IMR-90 (cell line): Measurements from ENCODE around the gene MEGF6.

Experiments
- CTCF ChIP-seq: conservative IDR thresholded peaks from 2 replicates; pipeline ENCODE4 v1.5.1; 2012; ENCODE audit warnings: mild to moderate bottlenecking, low read depth, low read length, improper control_type of control experiment
- MAZ ChIP-seq: IDR thresholded peaks from 2 replicates; pipeline ENCODE4 v1.6.1; 2012; ENCODE audit warnings: low read depth, mild to moderate bottlenecking, low read length, improper control_type of control experiment, moderate library complexity, borderline replicate concordance
- NFE2L2 ChIP-seq: fragments of 150-350 bp; IDR thresholded peaks from 2 replicates; pipeline ENCODE4 v1.6.1; 2016; ENCODE audit warnings: low read depth, mild to moderate bottlenecking, low read length
- RAD21 ChIP-seq: IDR thresholded peaks from 2 replicates; pipeline ENCODE4 v1.6.1; 2012; ENCODE audit warnings: low read length, improper control_type of control experiment
- RCOR1 ChIP-seq: IDR thresholded peaks from 2 replicates; pipeline ENCODE4 v1.6.1; 2012; ENCODE audit warnings: mild to moderate bottlenecking, low read length, improper control_type of control experiment; ENCODE audit not compliant: insufficient replicate concordance
- SMC3 ChIP-seq: fragments of 150-350 bp; IDR thresholded peaks from 2 replicates; pipeline ENCODE4 v1.6.1; 2016; ENCODE audit warnings: low read depth, mild to moderate bottlenecking, antibody characterized with exemption, low read length, moderate library complexity

DNA sequence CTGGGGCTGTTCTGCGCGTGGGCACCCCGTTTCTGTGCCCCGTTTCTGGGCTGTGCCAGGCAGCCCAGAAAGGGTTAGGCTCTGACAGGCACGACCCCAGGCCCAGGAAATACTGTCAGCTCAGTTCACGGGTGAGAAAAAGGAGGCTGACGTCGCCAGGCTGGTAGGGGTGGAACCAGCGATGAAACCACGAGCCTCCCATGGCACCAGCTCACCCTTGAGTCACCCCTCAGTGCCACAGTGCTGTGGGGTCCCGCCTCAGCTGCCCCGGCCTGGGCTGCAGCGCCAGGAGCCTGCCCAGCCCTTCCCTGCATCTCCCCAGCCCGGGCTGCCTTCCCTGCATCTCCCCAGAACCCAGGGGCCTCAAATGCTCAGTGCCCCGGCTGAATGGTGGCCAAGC is 11.5 kb downstream of the MEGF6 start:
- TF ChIP-seq CTCF (no peak), NFE2L2 (no peak), SMC3 (no peak), RCOR1 (no peak), RAD21 (no peak), MAZ (no peak)
